HG03575 (cell line): ENCODE data around the gene AMIGO2.

Experiments
- ATAC-seq: cut with Tn5 transposase; IDR thresholded peaks from one replicate; pipeline ENCODE4 v1.9.1; 2021; ENCODE audit not compliant: unreplicated experiment, insufficient number of reproducible peaks, low FRiP score; ENCODE audit errors: extremely low read depth

Gene AMIGO2

DNA sequence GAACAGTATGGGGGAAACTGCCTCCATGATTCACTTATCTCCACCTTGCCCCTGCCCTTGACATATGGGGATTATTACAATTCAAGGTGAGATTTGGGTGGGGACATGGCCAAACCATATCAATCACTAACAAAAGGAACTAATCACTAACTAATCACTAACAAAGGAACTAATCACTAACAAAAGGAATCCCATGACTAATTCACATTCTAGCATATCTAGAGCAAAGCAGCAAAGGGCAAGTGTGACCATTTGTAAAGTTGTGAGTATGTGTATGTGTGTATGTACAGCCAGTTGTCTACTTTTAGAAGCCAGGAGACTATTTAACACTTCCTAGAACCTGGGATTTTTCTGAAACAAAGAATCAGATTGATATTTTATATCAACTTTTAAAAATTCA, 31.2 kb downstream of the AMIGO2 start:
- ATAC-seq: no peak

DNA sequence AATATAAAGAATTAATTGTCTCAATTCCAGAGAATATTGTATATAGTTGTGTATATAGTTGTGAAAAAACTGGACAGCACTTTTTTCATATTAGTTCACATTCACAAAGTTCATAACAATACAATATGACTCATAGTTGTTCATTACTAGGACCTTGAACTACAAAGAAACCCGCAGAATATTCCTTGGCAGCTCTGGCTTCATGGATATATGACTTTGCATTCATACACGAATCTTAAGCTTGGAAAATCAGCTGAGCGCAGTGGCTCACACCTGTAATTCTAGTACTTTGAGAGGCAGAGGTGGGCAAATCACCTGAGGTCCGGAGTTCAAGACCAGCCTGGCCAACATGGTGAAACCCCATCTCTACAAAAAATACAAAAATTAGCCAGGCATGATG, 38.4 kb downstream of the AMIGO2 start:
- ATAC-seq: no peak

DNA sequence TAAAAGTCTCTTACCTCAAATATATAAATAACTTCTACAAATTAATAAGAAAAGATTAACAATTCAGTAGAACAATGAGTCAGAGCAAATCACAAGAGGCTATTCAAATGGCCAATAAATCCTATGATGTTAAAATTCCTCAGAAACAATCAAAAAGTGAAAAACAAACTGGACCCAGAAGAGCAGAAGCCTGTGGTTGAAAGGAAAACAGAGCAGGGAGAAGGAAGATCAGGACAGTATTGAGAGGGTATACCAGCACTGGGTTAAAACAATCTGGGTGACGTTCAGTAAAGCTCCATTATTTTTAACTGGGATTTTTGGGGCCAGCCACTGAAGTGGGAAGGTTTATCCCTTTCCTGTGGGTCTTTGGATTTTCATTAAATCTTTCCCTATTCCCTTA, 40.0 kb downstream of the AMIGO2 start:
- no peak for ATAC-seq

DNA sequence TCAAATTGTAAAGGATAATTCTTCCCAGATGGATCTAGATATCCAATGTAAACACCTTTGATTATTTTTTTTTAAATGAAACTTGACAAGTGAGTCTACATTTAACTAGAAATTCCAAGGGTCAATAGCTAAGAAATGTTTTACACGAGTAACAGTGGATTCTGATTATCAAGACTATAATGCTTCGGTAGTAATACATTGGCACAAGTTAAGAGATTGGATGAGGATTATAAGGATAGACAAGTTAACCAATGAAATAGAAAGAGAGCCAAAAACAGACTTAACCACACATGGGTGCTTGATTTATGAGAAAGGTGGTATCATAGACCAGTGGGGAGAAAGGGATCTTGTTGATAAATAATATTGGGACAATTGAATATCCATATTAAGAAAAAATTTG, 40.7 kb downstream of the AMIGO2 start:
- ATAC-seq: no peak

DNA sequence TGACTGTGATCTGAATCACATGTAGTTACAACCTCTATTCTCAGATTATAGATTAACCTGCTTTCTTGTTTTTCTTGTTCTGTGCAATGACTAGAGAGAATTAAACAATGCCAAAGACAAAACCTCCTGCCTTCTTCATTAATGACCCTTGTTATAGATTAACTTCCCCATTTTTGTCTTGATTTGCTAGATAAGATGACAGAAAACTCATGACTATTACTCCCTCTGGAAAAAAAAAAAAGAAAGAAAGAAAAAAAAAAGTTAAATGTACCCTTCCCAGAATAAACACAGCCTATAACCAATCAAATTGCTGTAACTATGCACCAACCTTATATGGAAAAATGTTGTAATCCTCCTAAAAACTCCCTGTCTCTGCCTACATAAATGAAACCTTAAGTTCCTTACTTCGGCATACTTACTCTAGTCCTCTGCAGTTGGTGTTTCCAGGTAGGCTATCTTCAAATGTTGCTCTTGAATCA, 41.5 kb downstream of the AMIGO2 start:
- no peak for ATAC-seq

DNA sequence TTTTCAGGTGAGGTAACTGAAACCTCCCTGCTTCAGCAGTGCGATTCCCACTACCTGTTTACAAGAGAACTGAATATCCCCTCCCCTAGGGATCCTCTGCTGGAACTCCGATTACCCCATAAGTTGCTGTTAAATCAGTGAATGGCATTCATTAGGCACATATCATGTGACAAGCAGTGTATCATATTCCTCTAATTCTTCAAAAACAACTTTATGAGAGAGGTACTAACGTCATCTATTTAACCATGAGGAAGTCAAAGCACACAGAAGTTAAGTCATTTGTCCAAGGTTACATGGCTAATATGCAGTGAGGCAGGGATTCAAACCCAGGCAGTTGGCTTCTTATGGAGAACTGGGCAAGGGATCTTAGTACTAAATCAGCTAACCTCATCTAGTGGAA, 44.3 kb downstream of the AMIGO2 start:
- no peak for ATAC-seq

DNA sequence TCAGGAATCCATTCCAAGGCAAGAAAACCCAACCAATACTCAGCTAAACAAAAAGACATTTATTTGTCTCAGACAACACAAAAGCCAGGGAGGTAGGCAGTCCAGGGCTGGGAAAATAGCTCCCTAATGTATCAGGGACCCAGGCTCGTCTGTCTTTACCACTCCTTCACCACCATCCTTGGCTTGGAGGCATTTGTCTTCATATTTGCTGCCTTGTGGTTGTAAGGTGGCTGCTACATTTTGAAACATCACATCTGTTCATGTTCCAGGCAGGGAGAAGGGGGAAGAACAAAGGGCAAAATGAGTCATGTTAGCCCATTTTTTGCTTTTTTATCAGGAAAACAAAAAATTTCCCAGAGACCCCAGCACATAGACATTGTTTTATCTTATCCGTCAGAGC, 45.1 kb downstream of the AMIGO2 start:
- no peak for ATAC-seq

DNA sequence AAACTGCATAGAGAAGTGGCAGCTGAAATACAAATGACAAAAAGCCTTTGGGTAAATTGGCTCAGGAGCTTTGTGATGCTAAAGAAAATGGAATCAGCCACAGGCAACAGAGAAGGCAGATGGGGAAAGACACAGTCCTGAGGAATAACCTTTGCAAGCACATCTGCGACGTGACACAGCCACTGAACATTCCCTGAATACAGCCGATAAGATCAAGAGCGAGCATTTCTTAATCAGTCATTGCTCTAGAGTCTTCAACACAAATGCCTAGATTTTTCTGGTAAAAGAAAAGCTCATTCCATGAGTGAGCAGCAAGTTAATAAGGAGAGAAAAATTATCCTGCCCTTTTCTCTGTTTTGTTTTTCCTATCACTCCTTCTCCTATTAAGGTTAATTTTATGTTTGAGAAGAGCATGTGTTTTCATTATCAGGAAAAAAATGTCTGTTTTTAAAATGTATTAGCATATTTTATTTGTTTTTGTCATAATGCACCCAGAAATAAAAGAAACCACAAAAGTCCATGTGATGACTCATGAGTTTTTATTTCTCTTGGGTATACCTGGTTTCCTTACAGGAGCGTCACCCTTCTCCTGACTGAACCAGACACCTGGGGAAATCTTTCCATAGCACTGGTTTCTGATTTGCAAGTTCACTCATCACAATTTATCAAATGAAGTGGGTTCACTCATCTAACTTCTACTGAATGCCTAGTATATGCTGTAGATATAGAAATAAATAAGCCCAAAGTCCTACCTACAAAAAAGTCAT, 45.8 kb downstream of the AMIGO2 start:
- ATAC-seq: no peak

DNA sequence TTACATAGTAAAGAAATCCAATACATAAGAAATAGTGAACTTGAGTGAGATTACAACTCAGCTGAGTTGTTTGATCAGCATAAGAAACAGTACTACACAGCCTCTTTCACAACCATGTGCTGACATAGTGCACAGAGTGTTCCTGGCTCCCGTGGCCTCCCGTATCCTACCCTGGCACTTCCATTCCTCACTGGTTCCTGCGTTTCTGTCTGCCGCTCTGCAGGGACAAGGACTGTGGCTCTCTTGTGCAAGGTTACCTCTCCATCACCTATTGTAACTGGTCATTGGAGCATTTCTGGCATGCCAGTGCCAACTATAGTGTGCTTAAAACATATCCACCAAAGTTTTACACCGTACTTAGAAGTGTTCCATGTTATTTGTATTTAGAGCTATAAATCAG, 46.7 kb downstream of the AMIGO2 start:
- ATAC-seq: no peak

DNA sequence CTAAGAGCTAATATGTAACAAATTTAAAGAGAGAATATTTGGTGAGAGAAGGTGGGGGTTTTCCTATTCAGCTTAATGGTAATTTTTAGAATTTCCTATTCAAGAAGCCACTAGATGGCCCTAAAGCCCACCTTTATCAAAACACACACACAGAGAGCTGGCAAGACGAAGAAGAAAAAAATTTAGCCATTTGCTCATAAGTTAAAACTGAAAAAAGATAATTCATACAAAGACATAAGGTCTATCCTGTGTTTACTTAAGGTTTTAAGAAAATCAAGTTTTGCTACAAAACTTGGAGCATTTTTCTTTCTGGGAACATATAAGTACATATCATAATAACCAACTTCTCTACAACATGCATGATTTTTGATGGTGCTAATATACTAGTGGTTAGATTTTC, 47.1 kb downstream of the AMIGO2 start:
- ATAC-seq: no peak

DNA sequence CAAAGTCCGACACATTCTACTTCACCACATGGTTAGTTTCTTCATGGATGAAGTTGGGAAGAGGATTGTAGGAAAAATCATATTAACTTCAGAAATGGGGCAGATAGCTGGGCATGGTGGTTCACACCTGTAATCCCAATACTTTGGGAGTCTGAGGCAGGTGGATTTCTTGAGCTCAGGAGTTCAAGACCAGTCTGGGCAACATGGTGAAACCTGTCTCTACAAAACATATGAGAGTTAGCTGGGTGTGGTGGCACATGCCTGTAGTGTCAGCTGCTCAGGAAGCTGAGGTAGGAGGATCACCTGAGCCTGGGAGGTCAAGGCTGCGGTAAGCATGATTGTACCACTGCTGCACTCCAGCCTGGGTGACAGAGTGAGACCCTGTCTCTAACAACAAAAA, 49.9 kb downstream of the AMIGO2 start:
- ATAC-seq: no peak

DNA sequence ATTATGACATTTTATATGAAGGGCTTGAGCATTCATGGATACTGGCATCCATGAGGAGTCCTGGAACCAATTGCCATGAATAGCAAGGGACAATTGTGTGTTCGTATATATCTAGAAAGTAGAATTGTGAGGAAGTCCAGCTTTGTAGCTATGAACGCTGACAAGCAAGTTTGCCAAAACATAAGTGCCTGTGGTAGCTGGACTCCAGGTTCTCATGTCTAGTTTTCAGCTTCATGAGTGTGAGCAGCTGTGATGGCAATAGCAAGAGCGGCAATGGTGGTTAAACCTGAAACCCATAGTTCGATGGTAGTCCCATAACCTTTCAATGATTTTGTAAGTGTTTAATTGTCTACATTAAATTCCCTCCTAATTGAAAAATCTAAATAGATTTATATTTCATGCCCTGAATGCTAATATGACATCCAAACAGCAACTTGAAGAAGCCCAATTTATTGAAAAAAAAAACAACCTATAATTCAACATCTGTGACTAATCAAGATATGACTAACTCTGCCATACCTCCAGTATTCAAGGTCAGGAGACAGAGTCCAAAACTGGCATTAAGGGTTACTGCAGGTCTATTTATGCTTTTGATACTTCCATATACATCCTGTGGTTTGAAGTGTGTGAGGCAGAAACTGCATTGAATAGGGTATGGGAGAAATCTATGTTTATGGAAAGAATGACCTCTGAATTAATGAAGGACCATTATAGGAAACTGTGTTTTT, 50.6 kb downstream of the AMIGO2 start:
- no peak for ATAC-seq

DNA sequence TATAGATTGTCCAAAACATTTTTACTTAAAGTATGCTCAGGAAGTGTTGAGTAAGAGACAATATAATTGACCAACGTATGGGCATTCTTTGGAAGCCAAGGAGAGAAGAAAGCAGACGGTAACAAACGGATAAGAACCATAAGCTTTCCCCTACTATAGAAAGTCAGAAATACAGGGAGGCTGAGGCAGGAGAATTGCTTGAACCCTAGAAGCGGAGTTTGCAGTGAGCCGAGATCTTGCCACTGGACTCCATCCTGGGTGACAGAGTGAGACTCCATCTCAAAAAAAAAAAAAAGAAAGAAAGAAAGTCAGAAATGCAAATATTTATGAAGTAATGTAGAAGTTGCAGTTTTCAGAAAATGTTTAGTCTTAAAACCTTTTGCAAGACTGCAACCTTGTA, 51.6 kb downstream of the AMIGO2 start:
- no peak for ATAC-seq
